ENCODE results near the gene PPP1R26. TPM values are rescaled to one million over a fixed set of nuclear protein-coding genes. Genes with fewer than 3 reads are reported as not detected.

Gene PPP1R26
- total and polyA plus RNA-seq, 2 of the 13 experiments (the other 11 are each of a cell fraction or from before 2014, with no cell fraction given): 8.6 to 11.6 TPM

- TF ChIP-seq ZNF230 (CRISPR knock-in tag; IDR thresholded peaks at IDR 0.05): no peak
- no peak for TF ChIP-seq MYNN (CRISPR knock-in tag; IDR thresholded peaks at IDR 0.05; ENCODE audit: low read depth)
- no peak for TF ChIP-seq PTBP1 (IDR thresholded peaks at IDR 0.05; ENCODE audit: low read depth, low read length, poor library complexity, severe bottlenecking)
- TF ChIP-seq ZNF460 (CRISPR knock-in tag; IDR thresholded peaks at IDR 0.05; ENCODE audit: borderline replicate concordance): no peak
- no peak for TF ChIP-seq NKX3-1 (CRISPR knock-in tag; IDR thresholded peaks at IDR 0.05)
- TF ChIP-seq ZBTB44 (CRISPR knock-in tag; IDR thresholded peaks at IDR 0.05): no peak
- TF ChIP-seq RNF2 (conservative IDR thresholded peaks at IDR 0.05; ENCODE audit: low read depth): no peak
- no peak for TF ChIP-seq ZNF772 (CRISPR knock-in tag; IDR thresholded peaks at IDR 0.05)
- no peak for TF ChIP-seq PAF1 (CRISPR knock-in tag; IDR thresholded peaks at IDR 0.05)
- TF ChIP-seq NONO (IDR thresholded peaks at IDR 0.05): no peak
- TF ChIP-seq NONO (CRISPR knock-in tag; conservative IDR thresholded peaks at IDR 0.05): no peak
- no peak for TF ChIP-seq ZNF614 (CRISPR knock-in tag; IDR thresholded peaks at IDR 0.05; ENCODE audit: borderline replicate concordance)
- TF ChIP-seq NFYC (CRISPR knock-in tag; IDR thresholded peaks at IDR 0.05): no peak
- peak; percentile 72 for TF ChIP-seq ZSCAN25 (CRISPR knock-in tag; IDR thresholded peaks at IDR 0.05)
- peak; percentile 12; the same call in 1 of the 2 replicates for TF ChIP-seq ZNF687 (CRISPR knock-in tag; IDR thresholded peaks at IDR 0.05)
- 0 out of 2 replicates have a peak, but pooled peaks have one; percentile 12 for TF ChIP-seq PCBP1 (IDR thresholded peaks at IDR 0.05; ENCODE audit: borderline replicate concordance, low read depth, low read length)
- TF ChIP-seq IRF1 (CRISPR knock-in tag; IDR thresholded peaks at IDR 0.05; ENCODE audit: low read depth): no peak
- no peak for TF ChIP-seq MBNL3 (CRISPR knock-in tag; conservative IDR thresholded peaks at IDR 0.05)
- TF ChIP-seq ELF4 (CRISPR knock-in tag; IDR thresholded peaks at IDR 0.05; ENCODE audit: borderline replicate concordance): no peak
- no peak for TF ChIP-seq SP5 (CRISPR knock-in tag; IDR thresholded peaks at IDR 0.05; ENCODE audit: borderline replicate concordance, low read depth)
- no peak for TF ChIP-seq THAP8 (CRISPR knock-in tag; IDR thresholded peaks at IDR 0.05; ENCODE audit: borderline replicate concordance)
- TF ChIP-seq NFE2 (CRISPR knock-in tag; IDR thresholded peaks at IDR 0.05): no peak
- no peak for TF ChIP-seq DNMT1 (CRISPR knock-in tag; IDR thresholded peaks at IDR 0.05)
- TF ChIP-seq PAWR (CRISPR knock-in tag; IDR thresholded peaks at IDR 0.05; ENCODE audit: borderline replicate concordance): no peak
Measured at GRCh38 chr9:135506327-135507103, 26.9 kb downstream of the PPP1R26 start (continued).

All from HepG2 (cell line).